GM18861 (cell line): ENCODE data around the gene CFAP141.
"Not testable (repeated sequence)": the region's sequence is repeated elsewhere in the genome, so short reads cannot be mapped to it uniquely, and the experiment has no call there.

Experiments used
- ATAC-seq: cut with Tn5 transposase; IDR thresholded peaks from one replicate; pipeline ENCODE4 v1.9.1; 2021; ENCODE audit not compliant: unreplicated experiment

Gene CFAP141

DNA sequence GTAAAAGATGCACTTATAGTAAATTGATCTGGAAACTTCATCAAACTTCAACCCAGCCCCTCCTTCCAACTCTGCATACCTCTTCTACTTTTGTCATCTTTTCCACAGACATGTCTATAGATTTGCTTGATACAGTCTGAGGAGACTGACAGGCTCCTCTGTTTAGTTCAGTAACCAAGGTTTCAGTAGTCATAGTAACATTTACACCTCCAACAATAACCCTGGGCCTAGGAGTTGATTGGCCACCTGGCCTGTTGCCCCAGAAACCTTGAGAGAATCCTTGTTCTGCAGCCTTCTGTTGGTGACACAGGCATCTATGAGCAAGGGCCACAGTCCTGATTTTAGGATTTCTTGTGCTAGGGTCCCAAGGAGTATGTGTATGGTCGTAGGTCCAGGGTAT, at the start of gene CFAP141:
CFAP141 (minus strand) TSS at position 138 of the 400 bp plus-strand sequence; CDS start at position 112, 26 bp downstream.
- ATAC-seq = no peak

DNA sequence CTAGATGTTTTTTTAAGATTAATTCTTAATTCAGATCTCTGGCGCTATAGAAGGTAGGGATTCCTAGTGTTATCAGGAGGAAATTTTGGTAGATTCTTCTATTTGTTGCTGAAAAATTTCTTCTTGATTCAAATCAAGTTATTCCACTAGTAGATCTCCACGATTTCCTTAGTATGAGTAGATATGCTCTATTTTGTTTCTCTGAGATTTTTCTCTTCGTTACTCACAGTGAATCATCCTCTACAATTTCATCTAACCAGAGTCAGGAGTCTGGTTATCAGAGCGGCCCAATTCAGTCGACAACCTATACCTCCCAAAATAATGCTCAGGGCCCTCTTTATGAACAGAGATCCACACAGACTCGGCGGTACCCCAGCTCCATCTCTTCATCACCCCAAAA, 47.5 kb upstream of the CFAP141 start:
- no peak for ATAC-seq

DNA sequence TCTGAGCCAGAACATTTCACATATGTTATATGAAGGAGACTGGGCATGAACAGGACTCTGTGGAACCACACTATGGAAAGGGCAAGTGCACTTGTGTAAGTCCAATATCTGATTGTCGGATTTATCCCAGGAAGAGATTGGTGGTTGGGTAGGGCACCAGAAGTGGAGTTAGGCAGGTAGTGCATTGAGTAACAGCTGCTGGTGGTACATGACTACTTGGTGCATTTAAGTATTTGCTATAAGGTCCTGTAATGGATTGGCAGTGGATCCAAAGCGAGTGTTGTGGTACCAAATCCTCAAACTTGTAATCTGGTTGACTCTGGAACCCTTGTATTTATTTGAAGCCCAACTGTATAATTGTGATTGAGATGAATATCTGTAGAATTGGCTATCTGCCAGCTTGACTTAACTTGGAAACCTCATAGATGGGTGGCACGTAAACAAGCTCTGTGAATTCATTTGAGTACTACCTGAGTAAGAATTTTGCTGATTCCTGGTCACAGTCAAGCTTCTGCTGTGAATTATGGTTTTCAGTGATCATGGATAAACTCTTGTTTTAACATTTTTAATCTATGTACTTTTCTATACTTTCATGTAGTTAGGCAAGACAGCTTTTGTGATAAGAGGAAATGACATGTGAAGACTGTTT, 35.7 kb upstream of the CFAP141 start:
- no peak for ATAC-seq

DNA sequence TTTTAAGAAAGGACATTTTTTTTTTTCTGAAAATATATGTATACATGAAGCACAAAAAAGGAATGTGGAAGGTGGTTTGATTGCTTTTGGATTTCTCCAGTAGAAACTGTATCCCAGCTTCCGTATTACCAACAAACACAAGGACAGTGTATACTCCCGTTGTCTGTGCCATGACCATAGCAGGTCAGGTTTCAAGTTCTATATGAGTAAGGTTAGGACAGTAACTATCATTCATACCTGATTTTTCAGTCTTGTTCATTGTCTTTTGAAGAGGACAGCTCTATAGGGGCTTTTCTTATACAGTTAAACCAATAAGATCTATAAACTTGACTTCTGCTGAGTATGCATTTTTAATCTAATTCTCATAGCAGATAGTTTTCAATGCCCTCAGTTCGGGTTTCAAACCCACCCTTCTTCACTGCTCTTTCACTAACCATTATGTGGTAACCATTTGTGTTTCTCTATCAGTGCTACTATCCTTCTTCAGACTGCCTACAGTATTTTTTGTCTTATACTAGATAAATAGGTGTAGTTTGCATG, 34.2 kb upstream of the CFAP141 start:
- ATAC-seq = no peak

DNA sequence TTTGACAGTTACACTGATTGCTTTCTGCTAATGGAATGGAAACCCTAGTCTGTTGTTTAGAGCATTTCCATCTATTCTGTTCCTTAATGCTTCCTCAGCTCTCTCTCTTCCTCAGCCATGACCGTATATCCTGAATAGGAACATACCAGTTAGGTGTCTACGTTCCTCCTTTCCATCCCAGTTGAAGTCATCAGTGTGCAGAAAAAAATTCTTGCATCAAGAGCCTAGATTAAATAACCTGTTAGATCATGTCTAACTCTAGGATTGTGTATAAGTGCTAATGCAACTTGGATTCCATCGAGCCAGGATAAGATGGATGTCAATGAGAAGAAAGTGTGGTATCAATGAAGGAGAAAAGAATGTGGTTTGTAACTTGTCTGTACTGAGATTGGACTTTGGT, 33.4 kb upstream of the CFAP141 start:
- no peak for ATAC-seq

DNA sequence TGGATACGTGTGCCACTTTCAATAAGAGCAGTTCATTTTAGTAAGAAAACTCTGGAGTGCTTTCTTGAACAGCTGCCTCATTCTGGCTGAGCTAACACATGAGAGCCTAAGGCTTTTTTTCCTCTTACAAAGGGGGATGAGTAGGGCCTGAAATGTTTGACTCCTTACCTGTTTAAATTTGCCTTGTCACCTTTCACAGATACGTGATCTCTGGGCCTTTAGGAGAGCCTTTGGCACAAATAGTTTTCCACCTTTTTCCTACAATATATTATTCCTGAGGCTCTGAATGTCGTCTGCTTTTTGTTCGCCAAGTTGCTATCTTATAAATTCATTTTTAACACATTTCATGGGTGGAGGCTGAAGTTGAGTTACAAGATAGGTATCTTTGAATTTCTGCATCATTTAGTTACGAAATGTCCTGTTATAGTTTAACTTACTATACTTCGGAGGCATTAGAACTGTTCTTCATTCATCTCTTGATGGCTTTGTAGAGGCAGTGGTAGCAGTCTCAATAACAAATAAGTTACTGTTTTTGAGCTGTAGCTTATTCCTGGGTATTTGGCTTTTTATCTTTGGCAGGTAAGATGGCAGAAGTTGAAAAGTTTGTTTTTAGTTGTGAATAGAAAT, 31.9 kb upstream of the CFAP141 start:
- ATAC-seq = no peak

DNA sequence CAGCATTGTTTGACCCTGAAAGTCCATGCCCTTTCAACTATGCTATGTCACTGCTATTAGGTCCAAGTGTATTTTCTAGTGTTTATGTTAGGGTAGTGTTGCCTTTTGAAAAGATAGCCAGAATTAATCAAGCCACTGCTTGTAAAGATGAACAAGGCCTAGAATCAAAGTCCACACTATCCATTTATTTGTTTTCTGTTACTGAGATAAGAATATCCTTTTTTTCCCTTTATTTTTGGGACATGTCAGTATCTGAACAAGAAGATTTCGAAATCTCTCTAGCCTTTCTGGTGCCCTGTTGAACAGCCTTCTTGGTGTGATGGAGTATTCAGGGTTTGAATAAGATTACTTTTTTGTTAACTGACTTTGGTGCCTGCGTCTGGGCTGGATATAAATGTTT, 31.3 kb upstream of the CFAP141 start:
- ATAC-seq = no peak

DNA sequence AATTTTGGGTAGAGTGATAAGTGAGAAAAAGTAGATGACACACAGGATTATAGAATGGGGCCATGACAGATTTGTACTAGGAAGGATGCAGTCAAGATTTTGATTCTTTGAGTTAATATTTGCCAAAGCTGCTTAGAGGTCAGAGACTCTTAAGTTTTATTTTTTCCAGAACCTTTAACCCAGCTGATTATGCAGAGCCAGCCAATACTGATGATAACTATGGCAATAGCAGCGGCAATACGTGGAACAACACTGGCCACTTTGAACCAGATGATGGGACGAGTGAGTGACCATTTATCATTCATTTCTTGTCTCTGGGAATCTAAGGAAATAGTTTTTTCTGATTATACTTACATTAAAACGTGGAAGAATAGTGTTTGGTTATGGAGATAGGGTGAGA, 30.7 kb upstream of the CFAP141 start:
- no peak for ATAC-seq

DNA sequence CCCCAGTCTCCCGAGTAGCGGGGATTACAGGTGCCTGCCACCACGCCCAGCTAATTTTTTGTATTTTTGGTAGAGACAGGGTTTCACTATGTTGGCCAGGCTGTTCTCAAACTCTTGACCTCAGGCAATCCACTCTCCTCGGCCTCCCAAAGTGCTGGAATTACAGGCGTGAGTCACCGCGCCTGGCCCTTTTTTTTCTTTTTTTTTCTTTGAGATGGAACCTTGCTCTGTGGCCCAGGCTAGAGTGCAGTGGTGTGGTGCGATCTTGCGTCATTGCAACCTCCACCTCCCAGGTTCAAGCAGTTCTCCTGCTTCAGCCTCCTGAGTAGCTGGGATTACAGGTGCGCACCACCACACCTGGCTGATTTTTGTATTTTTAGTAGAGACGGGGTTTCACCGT, 27.0 kb upstream of the CFAP141 start:
- ATAC-seq = not testable (repeated sequence)

DNA sequence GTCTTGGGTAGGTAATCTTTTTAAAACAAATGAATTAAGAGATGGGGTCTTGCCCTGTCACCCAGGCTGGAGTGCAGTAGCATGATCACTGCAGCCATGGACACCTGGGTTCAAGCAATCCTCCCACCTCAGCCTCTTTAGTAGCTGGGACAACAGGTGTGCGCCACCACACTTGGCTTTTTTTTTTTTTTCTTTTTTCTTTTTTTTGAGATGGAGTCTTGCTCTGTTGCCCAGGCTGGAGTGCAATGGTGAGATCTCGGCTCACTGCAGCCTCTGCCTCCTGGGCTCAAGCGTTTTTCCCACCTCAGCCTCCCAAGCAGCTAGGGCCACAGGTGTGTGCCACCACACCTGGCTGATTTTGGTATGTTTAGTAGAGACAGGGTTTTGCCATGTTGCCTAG, 25.0 kb upstream of the CFAP141 start:
- ATAC-seq = not testable (repeated sequence)

DNA sequence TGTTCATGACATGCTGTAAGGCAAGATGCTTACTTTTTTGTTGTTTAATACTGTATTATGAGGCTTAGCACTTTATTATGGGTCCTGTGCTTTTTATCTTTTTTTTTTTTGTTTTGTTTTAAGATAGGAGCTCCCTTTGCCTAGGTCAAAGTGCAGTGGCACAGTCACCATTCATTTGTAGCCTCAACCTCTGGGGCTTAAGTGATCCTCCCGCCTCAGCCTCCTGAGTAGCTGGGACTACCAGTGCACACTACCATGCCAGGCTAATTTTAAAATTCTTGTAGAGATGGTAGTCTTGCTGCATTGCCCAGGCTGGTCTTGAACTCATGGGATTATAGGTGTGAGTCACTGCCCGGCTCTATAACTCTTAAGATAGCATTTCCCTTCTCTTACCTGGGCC, 19.2 kb upstream of the CFAP141 start:
- ATAC-seq = no peak

DNA sequence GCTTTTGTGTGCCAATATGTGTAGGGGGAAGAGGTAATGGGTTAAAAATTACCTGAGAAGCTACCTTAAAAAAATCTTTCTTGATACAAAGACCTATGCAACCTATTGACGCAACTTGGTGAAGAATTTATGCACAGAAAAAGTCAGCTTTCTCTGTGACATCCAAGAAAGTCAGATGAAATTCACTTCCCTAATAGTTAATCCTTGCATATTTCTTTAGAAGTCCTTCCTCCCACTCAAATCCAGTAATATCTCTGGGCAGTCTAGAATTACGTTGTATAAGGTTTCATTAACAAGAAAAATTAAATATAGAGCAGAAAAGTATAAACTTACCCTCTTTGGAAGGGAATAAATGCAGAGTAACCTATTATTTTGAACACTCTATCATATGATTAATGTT, 17.5 kb upstream of the CFAP141 start:
- ATAC-seq = no peak

DNA sequence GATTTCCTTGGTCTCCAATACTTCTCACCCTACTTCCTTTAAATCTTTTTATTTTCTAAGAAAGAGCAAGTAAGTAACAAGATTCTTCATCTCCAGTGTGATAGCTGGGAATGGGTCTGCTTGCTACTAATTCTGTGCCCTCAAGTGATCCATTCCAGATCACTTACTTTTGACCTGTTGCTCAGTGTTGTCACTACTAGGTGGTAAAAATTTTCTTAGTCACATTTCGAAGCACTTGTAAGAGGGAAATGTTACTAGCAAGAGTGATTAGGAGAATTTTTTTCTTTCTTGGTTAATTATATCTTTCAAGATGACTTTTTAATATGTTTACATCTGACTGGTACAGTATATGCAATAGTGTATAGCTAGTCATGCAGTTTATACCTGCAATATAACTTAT, 16.8 kb upstream of the CFAP141 start:
- no peak for ATAC-seq

DNA sequence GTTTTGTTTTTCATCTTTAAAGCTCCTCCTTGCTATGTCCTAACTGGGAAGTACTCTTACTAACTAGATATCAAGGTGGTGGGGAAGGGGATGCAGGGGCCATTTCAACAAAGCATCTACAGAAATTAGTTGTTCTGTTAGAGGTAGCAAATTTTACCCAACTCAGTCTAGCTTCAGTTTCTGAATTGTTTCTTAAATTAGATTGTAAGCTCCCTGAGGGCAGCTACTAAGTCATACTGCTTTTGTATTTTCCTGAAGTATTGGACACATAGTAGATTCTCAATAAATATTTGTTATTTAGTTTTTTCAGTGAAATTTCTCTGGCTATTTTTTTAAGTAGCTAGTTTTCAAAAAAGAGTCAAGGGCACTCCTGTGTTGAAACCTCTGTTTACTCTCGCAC, 16.4 kb upstream of the CFAP141 start:
- no peak for ATAC-seq

DNA sequence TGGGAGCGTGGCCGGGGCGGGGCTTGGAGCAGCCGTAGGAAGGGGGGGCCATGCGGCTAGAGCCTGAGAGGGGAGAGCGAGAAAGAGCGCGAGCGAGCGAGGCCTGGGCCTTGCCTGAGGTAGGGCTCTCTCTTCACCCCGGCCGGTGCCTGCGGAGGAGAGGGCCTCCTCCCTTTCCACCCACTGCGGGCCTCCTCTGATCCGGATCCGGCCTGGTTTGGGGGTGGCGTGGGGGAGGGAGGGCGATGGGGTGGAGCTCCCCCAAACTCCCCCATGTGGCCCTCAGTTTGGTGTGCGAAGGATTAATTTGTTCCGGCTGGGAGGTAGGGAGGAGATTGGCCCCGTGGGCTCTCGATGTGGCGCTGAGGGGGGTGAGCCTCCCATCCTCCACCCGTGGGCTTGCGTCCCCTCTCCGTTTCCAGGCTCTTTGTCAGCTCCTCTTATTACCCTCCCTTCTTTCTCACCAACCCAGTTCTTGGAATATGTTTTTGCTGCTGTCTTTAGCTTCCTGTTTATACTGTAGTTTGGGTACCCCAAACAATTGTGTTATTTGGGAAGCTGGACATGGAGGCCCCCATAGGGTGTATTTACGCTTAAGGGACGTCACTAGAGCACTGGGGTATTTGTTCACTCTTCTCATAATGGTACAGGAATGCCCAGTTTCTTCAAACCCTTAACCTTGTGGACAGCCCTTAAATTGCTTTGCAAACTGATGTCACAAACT, 15.3 kb upstream of the CFAP141 start:
- no peak for ATAC-seq

DNA sequence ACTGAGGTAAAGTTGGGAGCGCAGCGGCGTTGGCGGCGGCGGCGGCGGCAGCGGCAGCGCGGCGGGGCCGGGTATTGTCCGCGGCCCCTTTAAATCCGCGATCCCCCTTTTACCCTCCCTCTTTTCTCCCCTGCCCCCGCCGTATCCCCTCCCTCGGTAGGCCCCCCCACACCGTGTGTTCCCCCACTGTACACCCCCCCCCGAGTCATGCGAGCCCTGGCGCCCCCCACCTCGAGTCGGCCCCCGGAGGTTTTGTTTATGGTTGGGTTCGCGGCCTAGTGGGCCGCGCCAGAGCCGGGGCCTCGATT, 14.8 kb upstream of the CFAP141 start:
- no peak for ATAC-seq

DNA sequence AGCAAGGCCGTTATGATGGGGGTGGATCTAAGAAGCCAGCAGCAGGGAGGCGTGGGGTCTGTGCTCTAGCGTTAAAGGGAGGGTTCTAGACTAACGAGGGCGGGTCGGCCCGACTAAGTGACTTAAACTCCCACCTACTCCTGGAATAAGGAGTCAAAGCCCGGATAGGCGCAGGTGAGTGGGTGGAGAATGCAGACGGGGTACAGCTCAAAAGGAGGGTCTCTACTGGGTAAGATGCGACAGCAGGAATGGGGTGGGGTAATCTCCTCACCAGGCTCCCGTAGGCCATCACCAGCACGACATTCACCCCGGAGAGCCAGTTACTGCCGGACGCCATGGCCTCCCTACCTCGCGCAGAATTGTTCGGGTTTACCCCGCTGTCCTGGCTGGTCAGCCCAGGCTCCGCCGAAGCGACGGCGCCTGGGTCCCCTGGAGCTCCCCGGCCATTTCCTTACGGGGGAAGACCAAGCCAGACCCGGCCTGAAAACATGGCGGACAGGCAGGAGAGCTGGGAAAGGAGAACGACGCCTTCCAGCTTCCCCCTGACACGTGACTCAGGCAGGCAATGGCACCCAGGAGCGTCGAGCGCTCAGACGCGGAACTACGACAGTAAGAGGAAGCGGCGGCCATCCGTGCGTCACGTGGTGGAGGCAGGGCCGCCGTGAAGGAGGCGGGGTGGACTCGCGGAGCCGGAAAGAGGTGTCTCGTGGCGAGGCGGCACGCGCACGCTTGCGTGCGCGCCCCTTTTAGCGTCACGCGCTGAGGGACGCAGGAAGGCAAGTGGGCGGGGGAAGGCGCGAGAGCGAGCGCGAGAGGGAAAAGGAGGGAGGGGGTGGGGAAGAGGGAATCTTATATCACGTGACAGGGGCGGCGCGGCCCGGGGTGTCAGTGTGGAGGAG, 14.2 kb upstream of the CFAP141 start, which contains the start of gene UBAP2L:
UBAP2L (plus strand) TSS at position 885 of the 899 bp plus-strand sequence. CDS start 4,169 bp downstream, outside the sequence.
- ATAC-seq = peak; percentile 83

DNA sequence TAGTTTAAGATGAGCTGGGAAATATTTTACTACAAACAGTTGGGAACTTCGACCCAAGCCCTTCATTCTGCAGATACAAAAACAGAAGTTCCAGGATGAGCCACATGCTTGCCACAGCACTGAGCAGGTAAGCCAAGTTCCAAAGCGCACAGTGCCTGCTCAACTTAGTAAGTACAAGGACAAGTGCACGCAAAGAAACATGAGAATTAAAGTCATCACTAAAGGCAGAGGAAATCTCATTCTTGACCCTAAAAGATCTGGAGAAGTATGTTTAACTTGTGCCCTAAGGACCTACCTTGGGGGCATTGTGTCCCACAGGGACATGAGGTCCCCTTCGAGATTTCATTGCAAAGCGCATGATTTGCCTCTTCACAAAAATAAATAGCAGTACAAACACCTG, 13.4 kb upstream of the CFAP141 start:
- no peak for ATAC-seq

DNA sequence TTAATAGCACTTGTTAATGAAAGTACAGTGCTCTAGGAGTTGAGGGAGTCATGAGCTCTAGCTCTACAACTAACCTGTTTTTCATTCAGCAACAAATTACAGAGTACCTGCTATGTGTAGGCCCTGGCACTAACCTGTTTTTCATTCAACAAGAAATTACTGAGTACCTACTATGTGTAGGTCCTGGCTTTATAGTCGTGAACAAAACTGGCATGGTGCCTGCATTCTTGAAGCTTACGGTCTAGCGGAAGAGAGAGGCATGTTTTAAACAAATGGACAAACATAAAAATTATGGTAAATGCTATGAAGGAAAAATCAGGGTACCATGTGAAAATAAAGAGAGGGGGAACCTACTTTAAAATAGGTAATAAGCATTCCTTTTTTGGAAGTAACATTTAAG, 12.4 kb upstream of the CFAP141 start:
- ATAC-seq = no peak

DNA sequence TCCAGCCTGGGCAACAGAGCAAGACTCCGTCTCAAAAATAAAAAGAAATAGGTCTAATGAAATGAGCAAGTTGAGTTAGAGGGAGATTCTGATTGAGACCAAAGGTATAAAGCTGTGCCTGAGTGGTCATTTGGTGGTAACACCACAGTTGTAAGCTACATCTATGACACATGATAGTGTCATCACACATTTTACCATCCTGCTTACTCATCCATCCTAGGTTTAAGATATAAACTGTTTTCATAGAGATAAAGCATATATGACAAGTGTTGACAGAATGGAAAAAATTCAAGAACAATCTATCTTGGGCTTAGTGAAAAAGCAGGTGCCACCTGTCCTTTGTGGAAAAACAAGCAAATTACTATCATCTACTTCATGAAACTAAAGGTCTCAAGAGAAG, 7.1 kb upstream of the CFAP141 start:
- no peak for ATAC-seq

DNA sequence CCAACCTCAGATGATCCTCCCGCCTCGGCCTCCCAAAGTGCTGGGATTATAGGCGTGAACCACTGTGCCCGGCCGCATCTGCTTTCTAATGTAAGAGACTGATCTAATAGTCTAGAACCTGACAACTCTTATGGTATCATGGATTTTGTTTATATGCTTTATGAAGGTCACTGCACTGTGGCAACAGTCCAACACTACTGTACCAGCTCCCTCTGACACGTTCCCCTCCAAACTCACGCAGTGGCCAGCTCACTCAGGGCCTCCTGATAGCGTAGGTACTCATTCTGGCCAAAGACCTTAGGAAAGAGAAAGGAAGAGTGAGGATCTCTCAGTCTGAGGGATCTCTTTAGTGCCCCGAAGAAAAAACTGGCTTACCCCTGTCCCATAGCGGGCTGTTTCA, 6.0 kb upstream of the CFAP141 start:
- no peak for ATAC-seq
